Suprapubic skin (tissue), 4 donors: Measurements from ENCODE around the gene ENTPD7.

Experiments used
- POLR2A ChIP-seq, 2 donors: fragments of 450-650 bp; IDR thresholded peaks; one replicate each; pipeline ENCODE4 v1.6.1; 2017; ENCODE audit warnings: antibody characterized with exemption in 2 of 2, mild to moderate bottlenecking in 2 of 2, moderate library complexity in 2 of 2
- POLR2AphosphoS5 ChIP-seq, 3 donors: sonication (generic); formaldehyde crosslinking; IDR thresholded peaks; one replicate each; pipeline ENCODE4 v1.6.1; 2017; ENCODE audit warnings: antibody characterized with exemption in 3 of 3
- TF ChIP-seq, protein P1 (sequence below), 2 donors: fragments of 200-600 bp in 1 of 2; fragments of 450-650 bp in 1 of 2; sonication (generic) in 1 of 2; IDR thresholded peaks; one replicate each; pipeline ENCODE4 v1.5.1; 2016 to 2019; ENCODE audit warnings: antibody characterized with exemption in 2 of 2, mild to moderate bottlenecking in 1 of 2, moderate library complexity in 1 of 2

DNA sequence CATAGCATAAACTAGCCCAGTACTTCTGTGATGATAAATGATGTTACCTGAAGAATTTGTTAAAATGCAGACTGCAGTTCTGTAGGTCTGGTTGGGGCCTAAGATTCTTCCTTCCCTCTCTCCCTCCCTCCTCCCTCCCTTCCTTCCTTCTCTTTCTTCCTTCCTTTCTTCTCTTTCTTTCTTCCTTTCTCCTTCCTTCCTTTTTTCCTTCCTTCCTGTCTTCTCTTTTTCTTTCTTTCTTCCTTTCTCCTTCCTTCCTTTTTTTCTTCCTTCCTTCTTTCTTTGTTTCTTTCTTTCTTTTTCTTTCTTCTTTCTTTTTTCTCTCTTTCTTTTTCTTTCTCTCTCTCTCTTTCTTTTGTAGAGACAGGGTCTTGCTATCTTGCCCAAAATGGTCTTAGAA is 35.4 kb upstream of the ENTPD7 start:
- TF ChIP-seq, protein P1, sequence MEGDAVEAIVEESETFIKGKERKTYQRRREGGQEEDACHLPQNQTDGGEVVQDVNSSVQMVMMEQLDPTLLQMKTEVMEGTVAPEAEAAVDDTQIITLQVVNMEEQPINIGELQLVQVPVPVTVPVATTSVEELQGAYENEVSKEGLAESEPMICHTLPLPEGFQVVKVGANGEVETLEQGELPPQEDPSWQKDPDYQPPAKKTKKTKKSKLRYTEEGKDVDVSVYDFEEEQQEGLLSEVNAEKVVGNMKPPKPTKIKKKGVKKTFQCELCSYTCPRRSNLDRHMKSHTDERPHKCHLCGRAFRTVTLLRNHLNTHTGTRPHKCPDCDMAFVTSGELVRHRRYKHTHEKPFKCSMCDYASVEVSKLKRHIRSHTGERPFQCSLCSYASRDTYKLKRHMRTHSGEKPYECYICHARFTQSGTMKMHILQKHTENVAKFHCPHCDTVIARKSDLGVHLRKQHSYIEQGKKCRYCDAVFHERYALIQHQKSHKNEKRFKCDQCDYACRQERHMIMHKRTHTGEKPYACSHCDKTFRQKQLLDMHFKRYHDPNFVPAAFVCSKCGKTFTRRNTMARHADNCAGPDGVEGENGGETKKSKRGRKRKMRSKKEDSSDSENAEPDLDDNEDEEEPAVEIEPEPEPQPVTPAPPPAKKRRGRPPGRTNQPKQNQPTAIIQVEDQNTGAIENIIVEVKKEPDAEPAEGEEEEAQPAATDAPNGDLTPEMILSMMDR (IDR thresholded peaks at IDR 0.05): no peak
- TF ChIP-seq POLR2A (IDR thresholded peaks at IDR 0.05) (no peak), POLR2AphosphoS5 (IDR thresholded peaks at IDR 0.05) (no peak)
